ENCODE data around the gene NANOS1.

Gene NANOS1

GRCh38 chr10:119061926-119062325 is 32.4 kb downstream of the NANOS1 start:
- no peak for DNase-seq

GRCh38 chr10:119070395-119071165 is 41.1 kb downstream of the NANOS1 start:
- no peak for DNase-seq

GRCh38 chr10:119073584-119073983 is 44.1 kb downstream of the NANOS1 start:
- no peak for DNase-seq

GRCh38 chr10:119078422-119079179 is 49.1 kb downstream of the NANOS1 start:
- no peak for DNase-seq

GRCh38 chr10:119079599-119080520 is 50.3 kb downstream of the NANOS1 start:
- no peak for DNase-seq

GRCh38 chr10:119080521-119081259 is 51.2 kb downstream of the NANOS1 start, which contains the start of gene EIF3A:
TSS of gene EIF3A (minus strand) at chr10:119080817. CDS start at chr10:119080676, 141 bp downstream.
- peak; percentile 98 for DNase-seq
